ENCODE data around the gene DCTN4. TPM values are rescaled to one million over a fixed set of nuclear protein-coding genes. Genes with fewer than 3 reads are reported as not detected.
A peak's percentile ranks its signal among the peaks of the same experiment; 100 is the strongest.

DCTN4 gene
- total RNA-seq, 1 donor = 66.1 TPM

DNA sequence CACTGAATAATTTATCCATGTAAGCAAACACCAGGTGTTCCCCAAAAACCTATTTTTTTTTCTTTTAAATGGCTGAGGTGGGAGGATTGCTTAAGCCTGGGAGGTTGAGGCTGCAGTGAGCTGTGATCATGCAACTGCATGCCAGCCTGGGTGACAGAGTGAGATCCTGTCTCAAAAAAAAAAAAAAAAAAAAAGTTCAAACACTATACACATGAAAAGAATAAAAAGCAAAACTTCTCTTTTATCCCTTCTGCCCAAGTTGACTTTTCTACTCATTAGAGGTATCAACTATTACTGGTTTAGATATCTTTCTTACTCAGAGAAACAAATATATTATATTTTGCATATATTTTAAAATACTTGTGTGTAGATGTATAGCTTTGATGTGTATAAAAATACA is 17.8 kb downstream of the DCTN4 start:
- no peak for TF ChIP-seq CTCF (IDR thresholded peaks at IDR 0.05; ENCODE audit: insufficient read depth, low read depth, low read length)
- no peak overlapping the region for H3K4me3 ChIP-seq (ENCODE audit: low read depth, low read length)
- DNase-seq (ENCODE audit: low read depth) = no peak

DNA sequence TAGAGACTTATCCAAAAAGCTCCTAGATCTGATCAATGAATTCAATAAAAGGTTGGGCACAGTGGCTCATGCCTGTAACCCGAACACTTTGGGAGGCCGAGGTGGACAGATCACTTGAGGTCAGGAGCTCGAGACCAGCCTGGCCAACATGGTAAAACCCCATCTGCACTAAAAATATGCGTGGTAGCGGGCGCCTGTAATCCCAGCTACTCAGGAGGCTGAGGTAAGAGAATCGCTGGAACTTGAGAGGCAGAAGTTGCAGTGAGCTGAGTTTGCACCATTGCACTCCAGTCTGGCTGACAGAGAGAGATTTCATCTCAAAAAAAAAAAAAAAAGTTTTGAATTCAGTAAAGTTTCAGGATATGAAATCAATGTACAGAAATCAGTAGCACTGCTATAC is 20.0 kb downstream of the DCTN4 start:
- DNase-seq (ENCODE audit: low read depth) = no peak
- no peak for TF ChIP-seq CTCF (IDR thresholded peaks at IDR 0.05; ENCODE audit: insufficient read depth, low read depth, low read length)
- no peak overlapping the region for H3K4me3 ChIP-seq (ENCODE audit: low read depth, low read length)

DNA sequence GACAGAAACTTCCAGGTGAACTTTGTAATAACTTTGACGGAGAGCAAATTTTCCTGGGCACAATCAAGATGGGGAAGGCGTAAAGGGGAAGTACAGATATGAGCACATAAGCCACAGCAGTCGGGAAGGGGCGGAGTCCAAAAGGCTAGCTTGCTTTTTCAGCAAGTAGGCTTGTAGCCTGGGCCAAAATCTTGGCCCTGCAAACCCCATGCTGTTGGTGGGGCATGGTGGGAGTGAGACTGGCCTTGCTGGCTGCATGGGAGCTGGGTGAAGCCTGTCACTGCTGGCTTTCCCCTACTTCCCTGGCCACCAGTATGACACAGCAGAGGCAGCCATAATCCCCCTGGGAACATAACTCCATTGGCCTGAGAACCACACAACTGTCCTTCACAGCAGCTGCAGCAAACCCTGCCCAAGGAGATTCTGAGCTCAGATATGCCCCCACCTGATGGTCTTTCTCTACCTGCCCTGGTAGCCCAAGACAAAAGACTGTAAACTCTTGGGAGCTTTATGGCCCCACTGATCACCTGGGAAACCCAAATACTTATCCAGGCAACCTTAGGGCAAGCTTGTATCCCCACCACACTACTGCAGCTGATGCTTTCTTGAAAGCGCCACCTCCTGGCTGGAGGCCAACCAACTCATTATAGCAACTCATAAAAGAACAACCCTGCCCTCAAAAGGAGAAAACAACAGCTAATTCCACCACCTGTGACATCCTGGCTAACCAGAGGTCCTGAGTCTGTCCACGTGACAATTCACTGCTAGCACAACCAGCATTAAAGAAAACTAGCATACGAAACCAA is 24.0 kb downstream of the DCTN4 start:
- no peak for DNase-seq (ENCODE audit: low read depth)
- no peak overlapping the region for H3K4me3 ChIP-seq (ENCODE audit: low read depth, low read length)
- TF ChIP-seq CTCF (IDR thresholded peaks at IDR 0.05; ENCODE audit: insufficient read depth, low read depth, low read length) = no peak

DNA sequence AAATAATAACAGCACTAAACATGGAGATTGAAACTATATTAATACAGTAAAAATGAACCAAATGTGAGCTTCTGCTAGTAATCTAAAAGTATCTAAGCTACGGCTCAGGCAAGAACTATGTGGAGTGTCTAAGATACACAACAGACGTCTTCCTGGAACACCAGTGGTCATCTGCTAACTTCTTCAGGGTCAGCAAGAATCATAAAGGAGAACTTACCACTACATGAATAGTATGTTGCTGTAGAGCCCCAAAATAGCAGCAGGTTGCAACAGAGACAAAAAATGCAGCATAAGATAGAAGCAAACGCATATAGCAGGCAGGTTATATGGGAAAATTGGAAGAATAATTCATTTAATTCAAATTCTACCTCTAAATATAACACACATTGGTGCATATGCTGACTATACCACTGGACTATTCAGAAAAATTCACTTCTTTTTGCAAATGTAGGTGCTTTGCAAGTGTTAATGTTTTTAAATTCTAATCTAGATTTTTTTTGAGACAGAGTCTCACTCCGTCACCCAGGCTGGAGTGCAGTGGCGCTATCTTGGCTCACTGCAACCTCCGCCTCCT is 27.1 kb downstream of the DCTN4 start:
- DNase-seq (ENCODE audit: low read depth) = peak; percentile 33
- H3K4me3 ChIP-seq (ENCODE audit: low read depth, low read length) = no peak overlapping the region
- TF ChIP-seq CTCF (IDR thresholded peaks at IDR 0.05; ENCODE audit: insufficient read depth, low read depth, low read length) = no peak

DNA sequence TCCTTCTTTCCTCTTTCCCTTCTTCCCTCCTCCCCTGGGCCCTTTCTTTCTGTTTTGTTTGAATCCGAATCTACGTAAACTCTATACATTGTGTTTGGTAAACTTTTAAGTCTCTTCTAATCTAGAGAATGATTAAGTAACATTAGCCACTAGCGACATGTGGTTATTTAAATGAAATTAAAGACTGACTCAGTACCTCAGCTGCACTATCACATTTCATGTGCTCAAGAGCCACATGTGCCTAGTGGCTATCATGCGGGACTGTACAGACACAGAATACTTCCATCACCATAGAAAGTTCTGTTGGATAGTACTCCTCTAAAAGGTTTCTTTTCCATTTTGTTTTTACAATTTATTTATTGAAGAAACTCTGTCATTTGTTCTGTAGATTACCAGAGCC is 29.0 kb downstream of the DCTN4 start:
- H3K4me3 ChIP-seq (ENCODE audit: low read depth, low read length) = no peak overlapping the region
- DNase-seq (ENCODE audit: low read depth) = no peak
- no peak for TF ChIP-seq CTCF (IDR thresholded peaks at IDR 0.05; ENCODE audit: insufficient read depth, low read depth, low read length)

GRCh38 chr5:150723845-150724244 is 35.0 kb downstream of the DCTN4 start:
- no peak for TF ChIP-seq CTCF (IDR thresholded peaks at IDR 0.05; ENCODE audit: insufficient read depth, low read depth, low read length)
- DNase-seq (ENCODE audit: low read depth) = no peak
- H3K4me3 ChIP-seq (ENCODE audit: low read depth, low read length) = no peak overlapping the region
